Stomach (tissue), 9 donors: Measurements from ENCODE around the gene SNW1. TPM values are rescaled to one million over a fixed set of nuclear protein-coding genes. Genes with fewer than 3 reads are reported as not detected.

ENCODE experiments used
- DNase-seq, 2 donors: peaks; one replicate each; pipeline versions ENCODE4 v3.0.0 to v3.0.0-alpha.2; 2013 to 2019
- H3K27ac ChIP-seq, 5 donors: fragments of 200-600 bp in 4 of 5; sonication (generic) in 4 of 5; one replicate each; pipeline ENCODE4 v1.5.1; 2013 to 2019; ENCODE audit warnings: mild to moderate bottlenecking in 1 of 5, moderate library complexity in 1 of 5
- H3K27me3 ChIP-seq, 3 donors: fragments of 200-600 bp; sonication (generic); one replicate each; pipeline ENCODE4 v1.5.1; 2017 to 2019; ENCODE audit warnings: mixed run types in 1 of 3
- H3K36me3 ChIP-seq, 4 donors: fragments of 200-600 bp; sonication (generic); 1 replicate in 3 of 4; 2 replicates in 1 of 4; pipeline ENCODE4 v1.5.1; 2016 to 2019
- H3K4me1 ChIP-seq, 4 donors: fragments of 200-600 bp; sonication (generic); one replicate each; pipeline ENCODE4 v1.5.1; 2016 to 2019
- H3K4me3 ChIP-seq, 4 donors: fragments of 200-600 bp; sonication (generic) in 3 of 4; one replicate each; pipeline ENCODE4 v1.5.1; 2016 to 2019; ENCODE audit warnings: mild to moderate bottlenecking in 1 of 4
- H3K9me3 ChIP-seq, 4 donors: fragments of 200-600 bp; sonication (generic); one replicate each; pipeline ENCODE4 v1.5.1; 2016 to 2019
- EP300 ChIP-seq: sonication (generic); formaldehyde crosslinking; IDR thresholded peaks from one replicate; pipeline ENCODE4 v1.6.1; 2017; ENCODE audit warnings: antibody characterized with exemption
- POLR2A ChIP-seq, 4 donors: fragments of 450-650 bp; IDR thresholded peaks; one replicate each; pipeline ENCODE4 v1.6.1; 2016; ENCODE audit warnings: antibody characterized with exemption in 4 of 4, control low read depth in 2 of 4, mild to moderate bottlenecking in 1 of 4, moderate library complexity in 1 of 4
- POLR2AphosphoS5 ChIP-seq, 3 donors: sonication (generic); formaldehyde crosslinking; IDR thresholded peaks; one replicate each; pipeline ENCODE4 v1.6.1; 2016; ENCODE audit warnings: antibody characterized with exemption in 3 of 3
- WGBS, 5 donors: extraction: QIAGEN DNeasy Blood & Tissue Kit in 3 of 5; methylation state at CpG; one replicate each; pipeline versions ENCODE4 v1.1.5 to v1.1.7; 2013 to 2018; 5-methylcytosine and 5-hydroxymethylcytosine counted together
- intact Hi-C: fragments of 100-400 bp; cut with DNase I; formaldehyde crosslinking; loops from one replicate; pipeline ENCODE4 v1.15.1; 2023; ENCODE audit warnings: low total_unique reads
- polyA plus RNA-seq, 3 donors: library from polyadenylated mRNA; stranded (reverse); fragments of 200-250 nt; gene quantifications; one replicate each; pipeline ENCODE4 v1.2.3, GENCODE V29; 2013
- total RNA-seq, 5 donors: library from RNA; depleted of rRNA; stranded (reverse); fragments of >200 nt; gene quantifications; one replicate each; pipeline versions ENCODE4 v1.1.0 to v1.2.3, GENCODE V29; 2014 to 2016
- TF ChIP-seq, protein P1 (sequence below), 7 experiments: fragments of 450-650 bp in 4 of 7; fragments of 200-600 bp in 3 of 7; sonication (generic) in 3 of 7; IDR thresholded peaks; one replicate each; pipeline ENCODE4 v1.5.1; 2016 to 2019; ENCODE audit warnings: antibody characterized with exemption in 7 of 7, control low read depth in 2 of 7, mild to moderate bottlenecking in 1 of 7
- donor health status: healthy with polysubstance abuse.
- donor health status: Bipolar disorder and iron deficiency.
- donor health status: healthy.

SNW1 gene
- total and polyA plus RNA-seq, 8 donors, result 8.2 to 152 (median 41.5) TPM

DNA sequence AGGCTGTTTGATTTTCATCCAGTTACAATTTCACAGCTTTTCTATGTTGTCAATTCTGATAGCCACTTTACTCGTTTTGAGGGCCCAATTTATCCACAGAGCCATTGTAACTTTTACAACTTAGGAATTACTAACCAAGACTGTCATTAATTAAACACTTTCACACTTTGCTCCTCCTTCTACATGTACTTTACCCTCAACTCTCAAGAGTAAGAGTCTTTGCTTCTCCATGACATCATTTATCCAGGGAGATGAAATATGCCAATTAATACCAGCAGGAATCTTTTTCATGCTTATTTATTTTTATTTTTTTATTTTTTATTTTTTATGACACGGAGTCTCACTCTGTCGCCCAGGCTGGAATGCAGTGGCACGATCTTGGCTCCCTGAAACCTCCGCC is 39.5 kb downstream of the SNW1 start:
- no peak for DNase-seq
- TF ChIP-seq, protein P1, sequence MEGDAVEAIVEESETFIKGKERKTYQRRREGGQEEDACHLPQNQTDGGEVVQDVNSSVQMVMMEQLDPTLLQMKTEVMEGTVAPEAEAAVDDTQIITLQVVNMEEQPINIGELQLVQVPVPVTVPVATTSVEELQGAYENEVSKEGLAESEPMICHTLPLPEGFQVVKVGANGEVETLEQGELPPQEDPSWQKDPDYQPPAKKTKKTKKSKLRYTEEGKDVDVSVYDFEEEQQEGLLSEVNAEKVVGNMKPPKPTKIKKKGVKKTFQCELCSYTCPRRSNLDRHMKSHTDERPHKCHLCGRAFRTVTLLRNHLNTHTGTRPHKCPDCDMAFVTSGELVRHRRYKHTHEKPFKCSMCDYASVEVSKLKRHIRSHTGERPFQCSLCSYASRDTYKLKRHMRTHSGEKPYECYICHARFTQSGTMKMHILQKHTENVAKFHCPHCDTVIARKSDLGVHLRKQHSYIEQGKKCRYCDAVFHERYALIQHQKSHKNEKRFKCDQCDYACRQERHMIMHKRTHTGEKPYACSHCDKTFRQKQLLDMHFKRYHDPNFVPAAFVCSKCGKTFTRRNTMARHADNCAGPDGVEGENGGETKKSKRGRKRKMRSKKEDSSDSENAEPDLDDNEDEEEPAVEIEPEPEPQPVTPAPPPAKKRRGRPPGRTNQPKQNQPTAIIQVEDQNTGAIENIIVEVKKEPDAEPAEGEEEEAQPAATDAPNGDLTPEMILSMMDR (IDR thresholded peaks at IDR 0.05), result no peak
- TF ChIP-seq POLR2A (IDR thresholded peaks at IDR 0.05) (no peak), POLR2AphosphoS5 (IDR thresholded peaks at IDR 0.05) (no peak), EP300 (no peak)
- Histone ChIP-seq H3K27ac (no peak overlapping the region), H3K4me1 (peaks cover 0 to 5% (median 0%) of the 10 kb centered on the region in 4 donors), H3K4me3 (no peak overlapping the region), H3K36me3 (peaks cover 52 to 100% (median 100%) of the 10 kb centered on the region in 4 donors), H3K9me3 (no peaks in the 10 kb centered on the region), H3K27me3 (no peaks in the 10 kb centered on the region)
- intact Hi-C loops, result no loop called here
- 88 to 94% (median 91%) methylated on average over 5 of the region's 5 CpGs for WGBS, 5 donors

DNA sequence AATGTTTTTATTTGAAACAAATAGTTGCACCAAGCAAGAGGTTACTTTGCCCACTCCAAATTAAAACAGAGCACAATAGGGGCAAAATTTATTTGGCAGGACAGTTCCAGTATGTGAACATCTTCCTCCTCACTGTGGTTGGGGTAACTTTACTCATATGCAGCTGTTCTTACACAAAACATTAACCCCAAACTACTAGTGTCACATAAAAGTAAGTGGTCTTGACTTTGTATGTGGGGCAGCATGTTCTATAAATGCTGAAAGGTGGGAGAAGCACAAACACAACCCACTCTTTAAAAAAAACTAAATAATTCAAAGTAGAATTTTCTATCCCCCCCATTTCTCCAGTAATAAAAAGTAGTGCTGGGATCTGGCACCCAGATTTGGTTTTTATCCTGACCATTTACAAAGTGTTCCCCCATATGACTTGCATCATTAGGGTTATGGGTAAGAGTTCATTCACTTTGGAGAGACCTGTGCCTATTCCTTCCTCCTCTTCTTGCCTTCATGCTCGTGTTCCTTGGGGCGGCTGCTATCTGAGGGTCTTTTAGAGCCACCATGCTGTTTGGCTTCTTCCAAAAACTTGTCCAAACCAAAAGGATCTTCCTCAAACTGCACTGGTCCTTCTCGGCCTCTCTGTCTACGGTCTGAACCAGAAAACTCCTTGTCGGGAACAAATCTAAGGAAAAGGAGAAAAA is 43.2 kb downstream of the SNW1 start:
- Histone ChIP-seq H3K4me1 (peaks cover 0 to 16% (median 6%) of the 10 kb centered on the region in 4 donors), H3K36me3 (peaks cover 46 to 100% (median 98%) of the 10 kb centered on the region in 4 donors), H3K27ac (no peak overlapping the region), H3K9me3 (no peaks in the 10 kb centered on the region), H3K4me3 (no peak overlapping the region), H3K27me3 (no peaks in the 10 kb centered on the region)
- WGBS, 5 donors, result 75 to 85% (median 80%) methylated on average over 5 of the region's 5 CpGs
- TF ChIP-seq EP300 (no peak), POLR2A (IDR thresholded peaks at IDR 0.05) (no peak), POLR2AphosphoS5 (IDR thresholded peaks at IDR 0.05) (no peak)
- TF ChIP-seq, protein P1 (IDR thresholded peaks at IDR 0.05), result no peak
- no peak for DNase-seq
- intact Hi-C loops, result no loop called here

DNA sequence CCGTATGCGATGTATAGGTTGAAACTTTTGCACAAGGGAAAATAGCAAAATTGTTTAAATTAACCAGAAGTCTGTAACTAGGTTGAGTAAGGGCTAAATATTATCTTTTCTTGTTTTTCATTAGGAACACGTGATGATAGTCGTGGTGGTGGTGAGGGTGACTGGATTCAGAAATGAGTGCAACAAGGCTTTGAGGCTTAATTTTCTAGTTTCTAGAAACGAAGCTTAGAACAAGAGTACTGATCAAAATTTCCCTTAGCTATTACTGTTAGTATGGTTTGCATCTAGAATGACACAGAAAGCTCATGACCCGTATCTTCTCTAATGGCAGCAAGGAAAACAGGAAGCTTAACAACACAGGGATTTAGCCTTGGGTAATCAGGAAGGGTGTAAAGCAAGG is 46.0 kb downstream of the SNW1 start:
- H3K27ac ChIP-seq, result no peak overlapping the region
- no peaks in the 10 kb centered on the region for H3K27me3 ChIP-seq
- intact Hi-C loops, result no loop called here
- H3K4me1 ChIP-seq, result peaks cover 0 to 29% (median 14%) of the 10 kb centered on the region in 4 donors
- 78 to 90% (median 86%) methylated on average over 6 of the region's 6 CpGs for WGBS, 5 donors
- no peak overlapping the region for H3K4me3 ChIP-seq
- no peaks in the 10 kb centered on the region for H3K9me3 ChIP-seq
- no peak for DNase-seq
- peaks cover 69 to 99% (median 95%) of the 10 kb centered on the region in 4 donors for H3K36me3 ChIP-seq
- TF ChIP-seq, protein P1 (IDR thresholded peaks at IDR 0.05), result no peak
- TF ChIP-seq POLR2A (IDR thresholded peaks at IDR 0.05) (no peak), POLR2AphosphoS5 (IDR thresholded peaks at IDR 0.05) (no peak), EP300 (no peak)

DNA sequence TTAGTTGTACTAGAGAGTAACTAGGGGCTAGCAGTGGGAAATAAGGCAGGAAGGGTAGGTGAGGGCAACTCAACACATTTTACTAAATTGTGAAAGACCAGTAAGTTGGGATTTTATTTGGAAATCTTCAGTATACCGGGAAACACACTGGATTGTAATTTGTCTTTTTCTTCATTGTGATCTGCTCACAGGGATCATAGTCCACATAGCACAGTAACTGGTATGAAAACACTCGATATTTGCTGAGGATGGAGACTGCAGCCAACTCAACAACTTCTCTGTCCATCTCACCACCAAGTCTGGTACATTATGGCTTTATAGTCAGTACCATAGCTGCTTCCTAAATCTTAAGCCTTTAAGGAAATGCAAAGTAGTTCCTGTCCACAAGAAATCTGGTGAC is 50.6 kb downstream of the SNW1 start:
- WGBS, 5 donors, result 50 to 85% (median 63%) methylated on average over 2 of the region's 2 CpGs
- Histone ChIP-seq H3K4me1 (peaks cover 28 to 64% (median 45%) of the 10 kb centered on the region in 4 donors), H3K36me3 (peaks cover 38 to 53% (median 53%) of the 10 kb centered on the region in 4 donors), H3K27me3 (no peaks in the 10 kb centered on the region), H3K4me3 (no peak overlapping the region), H3K9me3 (no peaks in the 10 kb centered on the region), H3K27ac (no peak overlapping the region)
- intact Hi-C loops, result no loop called here
- TF ChIP-seq POLR2AphosphoS5 (IDR thresholded peaks at IDR 0.05), result no peak
- TF ChIP-seq, protein P1 (IDR thresholded peaks at IDR 0.05), result no peak
- TF ChIP-seq EP300, result no peak
- no peak for TF ChIP-seq POLR2A (IDR thresholded peaks at IDR 0.05)
- no peak for DNase-seq
